Liver (tissue), 9 donors: Measurements from ENCODE around the gene MND1. TPM values are rescaled to one million over a fixed set of nuclear protein-coding genes. Genes with fewer than 3 reads are reported as not detected.

Source experiments
- DNase-seq: peaks from one replicate; pipeline ENCODE4 v3.0.0-alpha.2; 2017; ENCODE audit warnings: low spot score
- H3K27ac ChIP-seq, 2 donors: one replicate each; pipeline ENCODE4 v1.7.0; 2013; ENCODE audit warnings: inconsistent platforms in 2 of 2, low read length in 2 of 2, control low read depth in 1 of 2, low read depth in 1 of 2, mild to moderate bottlenecking in 1 of 2
- H3K27me3 ChIP-seq, 4 donors: one replicate each; pipeline versions ENCODE4 v1.6.1 to v1.7.0; 2013; ENCODE audit warnings: low read length in 3 of 4, inconsistent platforms in 1 of 4, mild to moderate bottlenecking in 1 of 4, moderate library complexity in 1 of 4; ENCODE audit not compliant: control insufficient read depth in 4 of 4, insufficient read depth in 4 of 4
- H3K36me3 ChIP-seq, 4 donors: one replicate each; pipeline versions ENCODE4 v1.6.1 to v1.7.0; 2013; ENCODE audit warnings: low read length in 3 of 4, mild to moderate bottlenecking in 3 of 4, low read depth in 1 of 4, moderate library complexity in 1 of 4; ENCODE audit not compliant: control insufficient read depth in 4 of 4, insufficient read depth in 3 of 4
- H3K4me1 ChIP-seq, 4 donors: one replicate each; pipeline versions ENCODE4 v1.6.1 to v1.7.0; 2013; ENCODE audit warnings: low read length in 3 of 4, mild to moderate bottlenecking in 3 of 4, moderate library complexity in 1 of 4; ENCODE audit not compliant: control insufficient read depth in 4 of 4, insufficient read depth in 4 of 4
- H3K4me3 ChIP-seq, 3 donors: one replicate each; pipeline versions ENCODE4 v1.6.1 to v1.7.0; 2013; ENCODE audit warnings: low read length in 3 of 3, control low read depth in 1 of 3, low read depth in 1 of 3, mild to moderate bottlenecking in 1 of 3
- H3K9ac ChIP-seq, 2 donors: one replicate each; pipeline ENCODE4 v1.7.0; 2013; ENCODE audit warnings: low read length in 2 of 2, mild to moderate bottlenecking in 2 of 2, moderate library complexity in 2 of 2, control low read depth in 1 of 2, low read depth in 1 of 2
- H3K9me3 ChIP-seq, 4 donors: one replicate each; pipeline versions ENCODE4 v1.6.1 to v1.7.0; 2013; ENCODE audit warnings: low read length in 3 of 4; ENCODE audit not compliant: control insufficient read depth in 4 of 4
- EGR1 ChIP-seq, 2 donors: IDR thresholded peaks; 2 replicates each; pipeline ENCODE4 v1.6.1; 2016 to 2018; ENCODE audit warnings: antibody characterized with exemption in 2 of 2, low read depth in 2 of 2
- FOXA1 ChIP-seq: IDR thresholded peaks from 2 replicates; pipeline ENCODE4 v1.6.1; 2016; ENCODE audit warnings: antibody characterized with exemption
- FOXA2 ChIP-seq: IDR thresholded peaks from 2 replicates; pipeline ENCODE4 v1.6.1; 2016; ENCODE audit warnings: antibody characterized with exemption
- GABPA ChIP-seq, 2 donors: IDR thresholded peaks in 1 of 2; conservative IDR thresholded peaks in 1 of 2; 2 replicates each; pipeline ENCODE4 v1.6.1; 2016; ENCODE audit warnings: antibody characterized with exemption in 2 of 2, mild to moderate bottlenecking in 1 of 2, moderate library complexity in 1 of 2
- HNF4A ChIP-seq, 2 donors: conservative IDR thresholded peaks; 2 replicates each; pipeline ENCODE4 v1.6.1; 2016; ENCODE audit warnings: antibody characterized with exemption in 2 of 2, mild to moderate bottlenecking in 2 of 2
- HNF4G ChIP-seq: IDR thresholded peaks from 2 replicates; pipeline ENCODE4 v1.6.1; 2016; ENCODE audit warnings: antibody characterized with exemption
- JUND ChIP-seq, 2 donors: IDR thresholded peaks; 2 replicates each; pipeline ENCODE4 v1.6.1; 2016; ENCODE audit warnings: antibody characterized with exemption in 2 of 2
- NR2F2 ChIP-seq: IDR thresholded peaks from 2 replicates; pipeline ENCODE4 v1.6.1; 2016; ENCODE audit warnings: antibody characterized with exemption
- RAD21 ChIP-seq, 2 donors: IDR thresholded peaks; 2 replicates each; pipeline ENCODE4 v1.6.1; 2016; ENCODE audit warnings: antibody characterized with exemption in 2 of 2, mild to moderate bottlenecking in 2 of 2
- RXRA ChIP-seq, 2 donors: IDR thresholded peaks; 2 replicates each; pipeline ENCODE4 v1.6.1; 2017 to 2018; ENCODE audit warnings: antibody characterized with exemption in 2 of 2, mild to moderate bottlenecking in 1 of 2
- SP1 ChIP-seq: IDR thresholded peaks from 2 replicates; pipeline ENCODE4 v1.6.1; 2018; ENCODE audit warnings: antibody characterized with exemption, mild to moderate bottlenecking
- TAF1 ChIP-seq: conservative IDR thresholded peaks from 2 replicates; pipeline ENCODE4 v1.6.1; 2016; ENCODE audit warnings: antibody characterized with exemption, mild to moderate bottlenecking
- YY1 ChIP-seq: IDR thresholded peaks from 2 replicates; pipeline ENCODE4 v1.6.1; 2016; ENCODE audit warnings: antibody characterized with exemption, mild to moderate bottlenecking
- WGBS: extraction: QIAGEN DNeasy Blood & Tissue Kit; methylation state at CpG from one replicate; pipeline ENCODE4 v1.1.7; 2013; 5-methylcytosine and 5-hydroxymethylcytosine counted together
- polyA plus RNA-seq, 2 donors: library from polyadenylated mRNA; stranded (reverse) in 1 of 2; unstranded in 1 of 2; fragments of 200-250 nt in 1 of 2; fragments of >200 nt in 1 of 2; fragmentation: Nextera tagmentation in 1 of 2; extraction: Ambion mirVana in 1 of 2; gene quantifications; one replicate each; pipeline versions ENCODE4 v1.2.1 to v1.2.3, GENCODE V29; 2013 to 2015
- total RNA-seq, 2 donors: library from RNA; depleted of rRNA; stranded (reverse); fragments of >200 nt; gene quantifications; one replicate each; pipeline ENCODE4 v1.2.3, GENCODE V29; 2014
- TF ChIP-seq, protein P1 (sequence below): IDR thresholded peaks from 2 replicates; pipeline ENCODE4 v1.6.1; 2016; ENCODE audit warnings: antibody characterized with exemption, mild to moderate bottlenecking
- TF ChIP-seq, protein P2 (sequence below): IDR thresholded peaks from 2 replicates; pipeline ENCODE4 v1.6.1; 2016; ENCODE audit warnings: antibody characterized with exemption
- TF ChIP-seq, protein P3 (sequence below): IDR thresholded peaks from 2 replicates; pipeline ENCODE4 v1.6.1; 2016; ENCODE audit warnings: antibody characterized with exemption
- TF ChIP-seq, protein P4 (sequence below): IDR thresholded peaks from 2 replicates; pipeline ENCODE4 v1.6.1; 2016; ENCODE audit warnings: antibody characterized with exemption
- TF ChIP-seq, protein P5 (sequence below): fragments of 150-350 bp; IDR thresholded peaks from 2 replicates; pipeline ENCODE4 v1.5.1; 2017; ENCODE audit warnings: improper control_type of control experiment, low read depth, low read length; ENCODE audit not compliant: missing input control
- donor health status: healthy.
- donor health status: healthy.
- donor health status: healthy.
- donor health status: healthy.
- donor health status: healthy.

The MND1 gene
- total and polyA plus RNA-seq, 4 donors = 0.17 to 2.5 (median 0.42) TPM

DNA sequence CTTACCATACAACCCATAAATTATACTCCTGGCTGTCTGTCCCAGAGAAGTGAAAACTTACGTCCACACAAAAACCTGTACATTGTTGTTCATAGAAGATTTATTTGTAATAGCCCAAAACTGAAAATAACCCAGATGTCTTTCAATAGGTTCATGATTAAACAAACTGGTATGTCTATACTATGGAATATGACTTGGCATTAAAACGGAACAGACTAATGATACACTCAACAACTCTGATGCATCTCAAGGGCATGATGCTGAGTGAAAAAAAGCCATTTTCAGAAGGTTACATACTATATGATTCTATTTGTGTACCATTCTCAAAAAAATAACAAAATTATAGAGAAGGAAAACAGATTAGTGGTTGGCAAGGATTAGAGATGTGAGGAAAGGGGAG, 11.6 kb upstream of the MND1 start:
- Histone ChIP-seq H3K27me3 (no peaks in the 10 kb centered on the region), H3K4me3 (no peak overlapping the region), H3K27ac (no peak overlapping the region), H3K36me3 (peaks cover 0 to 6% (median under 1%) of the 10 kb centered on the region in 4 donors), H3K9ac (no peak overlapping the region), H3K4me1 (no peaks in the 10 kb centered on the region), H3K9me3 (no peaks in the 10 kb centered on the region)
- TF ChIP-seq GABPA (IDR thresholded peaks at IDR 0.05 in 1 of 2, conservative IDR thresholded peaks at IDR 0.05 in 1 of 2) = no peak
- no peak for TF ChIP-seq YY1
- no peak for DNase-seq
- WGBS = 92% methylated on average over 2 of the region's 2 CpGs

DNA sequence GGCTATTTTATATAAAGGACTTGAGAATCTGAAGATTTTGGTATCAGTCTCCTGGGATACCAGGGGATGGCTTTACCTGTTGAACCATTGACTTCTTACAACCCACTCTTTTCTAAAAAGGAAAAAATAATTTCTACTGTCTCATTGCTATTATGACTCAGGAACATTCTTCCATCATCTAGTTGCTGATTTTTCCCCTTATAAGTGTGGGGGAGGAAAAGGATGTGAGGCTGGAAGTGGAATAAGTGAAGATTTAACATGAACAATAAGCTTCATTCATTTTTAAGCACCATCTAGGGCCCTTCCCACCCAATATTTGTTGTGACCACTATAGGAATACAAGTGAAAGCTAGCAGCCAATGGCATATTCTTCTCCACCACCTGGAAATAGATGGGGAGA, 10.6 kb upstream of the MND1 start:
- H3K4me1 ChIP-seq = no peaks in the 10 kb centered on the region
- no peaks in the 10 kb centered on the region for H3K27me3 ChIP-seq
- TF ChIP-seq SP1 (no peak), JUND (IDR thresholded peaks at IDR 0.05) (no peak), RXRA (IDR thresholded peaks at IDR 0.05) (no peak), EGR1 (IDR thresholded peaks at IDR 0.05; ENCODE audit: low read depth in 2 of 2) (no peak), FOXA2 (no peak), FOXA1 (no peak), HNF4A (conservative IDR thresholded peaks at IDR 0.05) (no peak), YY1 (no peak), HNF4G (no peak), RAD21 (IDR thresholded peaks at IDR 0.05) (no peak), TAF1 (no peak), GABPA (IDR thresholded peaks at IDR 0.05 in 1 of 2, conservative IDR thresholded peaks at IDR 0.05 in 1 of 2) (no peak), NR2F2 (no peak)
- TF ChIP-seq, protein P1, sequence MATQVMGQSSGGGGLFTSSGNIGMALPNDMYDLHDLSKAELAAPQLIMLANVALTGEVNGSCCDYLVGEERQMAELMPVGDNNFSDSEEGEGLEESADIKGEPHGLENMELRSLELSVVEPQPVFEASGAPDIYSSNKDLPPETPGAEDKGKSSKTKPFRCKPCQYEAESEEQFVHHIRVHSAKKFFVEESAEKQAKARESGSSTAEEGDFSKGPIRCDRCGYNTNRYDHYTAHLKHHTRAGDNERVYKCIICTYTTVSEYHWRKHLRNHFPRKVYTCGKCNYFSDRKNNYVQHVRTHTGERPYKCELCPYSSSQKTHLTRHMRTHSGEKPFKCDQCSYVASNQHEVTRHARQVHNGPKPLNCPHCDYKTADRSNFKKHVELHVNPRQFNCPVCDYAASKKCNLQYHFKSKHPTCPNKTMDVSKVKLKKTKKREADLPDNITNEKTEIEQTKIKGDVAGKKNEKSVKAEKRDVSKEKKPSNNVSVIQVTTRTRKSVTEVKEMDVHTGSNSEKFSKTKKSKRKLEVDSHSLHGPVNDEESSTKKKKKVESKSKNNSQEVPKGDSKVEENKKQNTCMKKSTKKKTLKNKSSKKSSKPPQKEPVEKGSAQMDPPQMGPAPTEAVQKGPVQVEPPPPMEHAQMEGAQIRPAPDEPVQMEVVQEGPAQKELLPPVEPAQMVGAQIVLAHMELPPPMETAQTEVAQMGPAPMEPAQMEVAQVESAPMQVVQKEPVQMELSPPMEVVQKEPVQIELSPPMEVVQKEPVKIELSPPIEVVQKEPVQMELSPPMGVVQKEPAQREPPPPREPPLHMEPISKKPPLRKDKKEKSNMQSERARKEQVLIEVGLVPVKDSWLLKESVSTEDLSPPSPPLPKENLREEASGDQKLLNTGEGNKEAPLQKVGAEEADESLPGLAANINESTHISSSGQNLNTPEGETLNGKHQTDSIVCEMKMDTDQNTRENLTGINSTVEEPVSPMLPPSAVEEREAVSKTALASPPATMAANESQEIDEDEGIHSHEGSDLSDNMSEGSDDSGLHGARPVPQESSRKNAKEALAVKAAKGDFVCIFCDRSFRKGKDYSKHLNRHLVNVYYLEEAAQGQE = no peak
- TF ChIP-seq, protein P2, sequence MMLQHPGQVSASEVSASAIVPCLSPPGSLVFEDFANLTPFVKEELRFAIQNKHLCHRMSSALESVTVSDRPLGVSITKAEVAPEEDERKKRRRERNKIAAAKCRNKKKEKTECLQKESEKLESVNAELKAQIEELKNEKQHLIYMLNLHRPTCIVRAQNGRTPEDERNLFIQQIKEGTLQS = no peak
- TF ChIP-seq, protein P3, sequence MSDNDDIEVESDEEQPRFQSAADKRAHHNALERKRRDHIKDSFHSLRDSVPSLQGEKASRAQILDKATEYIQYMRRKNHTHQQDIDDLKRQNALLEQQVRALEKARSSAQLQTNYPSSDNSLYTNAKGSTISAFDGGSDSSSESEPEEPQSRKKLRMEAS = no peak
- TF ChIP-seq, protein P4, sequence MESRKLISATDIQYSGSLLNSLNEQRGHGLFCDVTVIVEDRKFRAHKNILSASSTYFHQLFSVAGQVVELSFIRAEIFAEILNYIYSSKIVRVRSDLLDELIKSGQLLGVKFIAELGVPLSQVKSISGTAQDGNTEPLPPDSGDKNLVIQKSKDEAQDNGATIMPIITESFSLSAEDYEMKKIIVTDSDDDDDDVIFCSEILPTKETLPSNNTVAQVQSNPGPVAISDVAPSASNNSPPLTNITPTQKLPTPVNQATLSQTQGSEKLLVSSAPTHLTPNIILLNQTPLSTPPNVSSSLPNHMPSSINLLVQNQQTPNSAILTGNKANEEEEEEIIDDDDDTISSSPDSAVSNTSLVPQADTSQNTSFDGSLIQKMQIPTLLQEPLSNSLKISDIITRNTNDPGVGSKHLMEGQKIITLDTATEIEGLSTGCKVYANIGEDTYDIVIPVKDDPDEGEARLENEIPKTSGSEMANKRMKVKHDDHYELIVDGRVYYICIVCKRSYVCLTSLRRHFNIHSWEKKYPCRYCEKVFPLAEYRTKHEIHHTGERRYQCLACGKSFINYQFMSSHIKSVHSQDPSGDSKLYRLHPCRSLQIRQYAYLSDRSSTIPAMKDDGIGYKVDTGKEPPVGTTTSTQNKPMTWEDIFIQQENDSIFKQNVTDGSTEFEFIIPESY = no peak
- TF ChIP-seq, protein P5, sequence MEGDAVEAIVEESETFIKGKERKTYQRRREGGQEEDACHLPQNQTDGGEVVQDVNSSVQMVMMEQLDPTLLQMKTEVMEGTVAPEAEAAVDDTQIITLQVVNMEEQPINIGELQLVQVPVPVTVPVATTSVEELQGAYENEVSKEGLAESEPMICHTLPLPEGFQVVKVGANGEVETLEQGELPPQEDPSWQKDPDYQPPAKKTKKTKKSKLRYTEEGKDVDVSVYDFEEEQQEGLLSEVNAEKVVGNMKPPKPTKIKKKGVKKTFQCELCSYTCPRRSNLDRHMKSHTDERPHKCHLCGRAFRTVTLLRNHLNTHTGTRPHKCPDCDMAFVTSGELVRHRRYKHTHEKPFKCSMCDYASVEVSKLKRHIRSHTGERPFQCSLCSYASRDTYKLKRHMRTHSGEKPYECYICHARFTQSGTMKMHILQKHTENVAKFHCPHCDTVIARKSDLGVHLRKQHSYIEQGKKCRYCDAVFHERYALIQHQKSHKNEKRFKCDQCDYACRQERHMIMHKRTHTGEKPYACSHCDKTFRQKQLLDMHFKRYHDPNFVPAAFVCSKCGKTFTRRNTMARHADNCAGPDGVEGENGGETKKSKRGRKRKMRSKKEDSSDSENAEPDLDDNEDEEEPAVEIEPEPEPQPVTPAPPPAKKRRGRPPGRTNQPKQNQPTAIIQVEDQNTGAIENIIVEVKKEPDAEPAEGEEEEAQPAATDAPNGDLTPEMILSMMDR = no peak
- peaks cover 0 to 6% (median under 1%) of the 10 kb centered on the region in 4 donors for H3K36me3 ChIP-seq
- no peak overlapping the region for H3K9ac ChIP-seq
- H3K4me3 ChIP-seq = no peak overlapping the region
- DNase-seq = no peak
- H3K9me3 ChIP-seq = no peaks in the 10 kb centered on the region
- no peak overlapping the region for H3K27ac ChIP-seq
